HL-60 (cell line): Measurements from ENCODE around the gene LRP1B.

Experiments
- POLR2AphosphoS5 ChIP-seq: IDR thresholded peaks from 2 replicates; pipeline ENCODE4 v1.6.1; 2012; ENCODE audit warnings: low read depth
- TF ChIP-seq, protein P1 (sequence below): IDR thresholded peaks from one replicate; pipeline ENCODE4 v1.5.1; 2011; ENCODE audit warnings: low read length, control low read depth, inconsistent platforms; ENCODE audit not compliant: insufficient read depth
- TF ChIP-seq, protein P2 (sequence below): IDR thresholded peaks from 2 replicates; pipeline ENCODE4 v1.6.1; 2012; ENCODE audit warnings: low read depth; ENCODE audit not compliant: insufficient replicate concordance

DNA sequence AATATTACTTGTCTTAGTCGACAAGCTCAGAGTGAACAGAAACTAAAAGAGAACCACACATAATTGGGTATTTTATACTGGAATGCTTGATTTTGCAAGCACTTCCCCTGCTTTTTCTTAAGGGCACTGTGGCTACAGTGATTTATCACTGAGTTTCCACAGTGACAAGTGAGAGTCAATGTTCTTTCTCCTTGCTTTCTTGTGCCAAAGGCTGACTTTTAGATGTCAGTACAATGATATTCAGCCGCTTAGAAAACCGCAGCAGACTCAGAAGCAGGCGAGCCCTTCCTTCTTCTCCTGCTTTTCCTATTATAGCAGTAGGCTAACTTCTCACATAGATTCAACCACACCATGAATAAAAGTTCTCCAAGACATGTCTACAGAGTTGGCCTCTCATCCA is 1747.0 kb downstream of the LRP1B start:
- TF ChIP-seq, protein P1, sequence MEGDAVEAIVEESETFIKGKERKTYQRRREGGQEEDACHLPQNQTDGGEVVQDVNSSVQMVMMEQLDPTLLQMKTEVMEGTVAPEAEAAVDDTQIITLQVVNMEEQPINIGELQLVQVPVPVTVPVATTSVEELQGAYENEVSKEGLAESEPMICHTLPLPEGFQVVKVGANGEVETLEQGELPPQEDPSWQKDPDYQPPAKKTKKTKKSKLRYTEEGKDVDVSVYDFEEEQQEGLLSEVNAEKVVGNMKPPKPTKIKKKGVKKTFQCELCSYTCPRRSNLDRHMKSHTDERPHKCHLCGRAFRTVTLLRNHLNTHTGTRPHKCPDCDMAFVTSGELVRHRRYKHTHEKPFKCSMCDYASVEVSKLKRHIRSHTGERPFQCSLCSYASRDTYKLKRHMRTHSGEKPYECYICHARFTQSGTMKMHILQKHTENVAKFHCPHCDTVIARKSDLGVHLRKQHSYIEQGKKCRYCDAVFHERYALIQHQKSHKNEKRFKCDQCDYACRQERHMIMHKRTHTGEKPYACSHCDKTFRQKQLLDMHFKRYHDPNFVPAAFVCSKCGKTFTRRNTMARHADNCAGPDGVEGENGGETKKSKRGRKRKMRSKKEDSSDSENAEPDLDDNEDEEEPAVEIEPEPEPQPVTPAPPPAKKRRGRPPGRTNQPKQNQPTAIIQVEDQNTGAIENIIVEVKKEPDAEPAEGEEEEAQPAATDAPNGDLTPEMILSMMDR, result no peak
- TF ChIP-seq POLR2AphosphoS5, result no peak
- TF ChIP-seq, protein P2, sequence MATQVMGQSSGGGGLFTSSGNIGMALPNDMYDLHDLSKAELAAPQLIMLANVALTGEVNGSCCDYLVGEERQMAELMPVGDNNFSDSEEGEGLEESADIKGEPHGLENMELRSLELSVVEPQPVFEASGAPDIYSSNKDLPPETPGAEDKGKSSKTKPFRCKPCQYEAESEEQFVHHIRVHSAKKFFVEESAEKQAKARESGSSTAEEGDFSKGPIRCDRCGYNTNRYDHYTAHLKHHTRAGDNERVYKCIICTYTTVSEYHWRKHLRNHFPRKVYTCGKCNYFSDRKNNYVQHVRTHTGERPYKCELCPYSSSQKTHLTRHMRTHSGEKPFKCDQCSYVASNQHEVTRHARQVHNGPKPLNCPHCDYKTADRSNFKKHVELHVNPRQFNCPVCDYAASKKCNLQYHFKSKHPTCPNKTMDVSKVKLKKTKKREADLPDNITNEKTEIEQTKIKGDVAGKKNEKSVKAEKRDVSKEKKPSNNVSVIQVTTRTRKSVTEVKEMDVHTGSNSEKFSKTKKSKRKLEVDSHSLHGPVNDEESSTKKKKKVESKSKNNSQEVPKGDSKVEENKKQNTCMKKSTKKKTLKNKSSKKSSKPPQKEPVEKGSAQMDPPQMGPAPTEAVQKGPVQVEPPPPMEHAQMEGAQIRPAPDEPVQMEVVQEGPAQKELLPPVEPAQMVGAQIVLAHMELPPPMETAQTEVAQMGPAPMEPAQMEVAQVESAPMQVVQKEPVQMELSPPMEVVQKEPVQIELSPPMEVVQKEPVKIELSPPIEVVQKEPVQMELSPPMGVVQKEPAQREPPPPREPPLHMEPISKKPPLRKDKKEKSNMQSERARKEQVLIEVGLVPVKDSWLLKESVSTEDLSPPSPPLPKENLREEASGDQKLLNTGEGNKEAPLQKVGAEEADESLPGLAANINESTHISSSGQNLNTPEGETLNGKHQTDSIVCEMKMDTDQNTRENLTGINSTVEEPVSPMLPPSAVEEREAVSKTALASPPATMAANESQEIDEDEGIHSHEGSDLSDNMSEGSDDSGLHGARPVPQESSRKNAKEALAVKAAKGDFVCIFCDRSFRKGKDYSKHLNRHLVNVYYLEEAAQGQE, result no peak
